Measurements from ENCODE around the gene SETD3. TPM values are rescaled to one million over a fixed set of nuclear protein-coding genes. Genes with fewer than 3 reads are reported as not detected.

SETD3 gene
- total RNA-seq, 1 donor from 2014 or later: 26.4 TPM

DNA sequence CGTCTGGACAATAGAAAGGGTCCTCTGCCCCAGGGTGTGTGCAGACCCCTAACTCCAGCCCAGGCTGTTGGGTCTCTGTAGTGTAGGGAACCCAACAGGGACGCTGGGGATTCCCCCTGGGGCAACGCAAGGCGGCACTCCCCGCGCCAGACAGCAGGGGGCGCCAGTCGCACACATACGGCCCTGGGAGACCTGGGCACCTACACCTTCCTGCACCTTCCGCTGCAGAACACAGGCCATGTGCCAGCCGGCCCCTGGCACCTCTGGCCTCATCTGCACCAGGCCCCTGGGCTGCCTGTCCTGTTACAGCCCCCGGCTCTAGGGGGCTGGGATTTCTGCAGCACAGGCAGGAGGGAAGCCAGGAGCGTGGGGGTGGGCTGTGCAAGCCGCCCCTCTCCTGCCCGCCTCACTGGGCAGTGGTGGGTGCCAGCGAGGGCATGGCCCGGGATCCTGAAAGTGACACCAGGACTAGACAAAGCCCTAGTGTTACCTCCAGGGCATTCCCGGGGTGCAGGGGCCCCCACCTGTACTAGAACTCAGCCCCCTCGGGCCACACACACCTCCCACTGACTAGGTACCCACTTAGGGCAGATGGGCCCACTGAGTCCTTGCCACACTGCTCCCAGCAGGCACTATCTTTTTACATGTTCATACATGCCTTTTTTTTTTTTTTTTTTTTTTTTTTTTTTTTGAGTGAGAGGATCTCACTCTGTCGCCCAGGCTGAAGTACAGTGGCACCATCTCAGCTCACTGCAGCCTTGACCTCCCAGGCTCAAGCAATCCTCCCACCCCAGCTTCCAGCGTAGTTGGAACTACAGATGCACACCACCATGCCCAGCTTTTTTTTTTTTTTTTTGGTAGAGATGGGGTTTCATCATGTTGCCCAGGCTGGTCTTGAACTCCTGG, 38.0 kb upstream of the SETD3 start:
- TF ChIP-seq, protein P1, sequence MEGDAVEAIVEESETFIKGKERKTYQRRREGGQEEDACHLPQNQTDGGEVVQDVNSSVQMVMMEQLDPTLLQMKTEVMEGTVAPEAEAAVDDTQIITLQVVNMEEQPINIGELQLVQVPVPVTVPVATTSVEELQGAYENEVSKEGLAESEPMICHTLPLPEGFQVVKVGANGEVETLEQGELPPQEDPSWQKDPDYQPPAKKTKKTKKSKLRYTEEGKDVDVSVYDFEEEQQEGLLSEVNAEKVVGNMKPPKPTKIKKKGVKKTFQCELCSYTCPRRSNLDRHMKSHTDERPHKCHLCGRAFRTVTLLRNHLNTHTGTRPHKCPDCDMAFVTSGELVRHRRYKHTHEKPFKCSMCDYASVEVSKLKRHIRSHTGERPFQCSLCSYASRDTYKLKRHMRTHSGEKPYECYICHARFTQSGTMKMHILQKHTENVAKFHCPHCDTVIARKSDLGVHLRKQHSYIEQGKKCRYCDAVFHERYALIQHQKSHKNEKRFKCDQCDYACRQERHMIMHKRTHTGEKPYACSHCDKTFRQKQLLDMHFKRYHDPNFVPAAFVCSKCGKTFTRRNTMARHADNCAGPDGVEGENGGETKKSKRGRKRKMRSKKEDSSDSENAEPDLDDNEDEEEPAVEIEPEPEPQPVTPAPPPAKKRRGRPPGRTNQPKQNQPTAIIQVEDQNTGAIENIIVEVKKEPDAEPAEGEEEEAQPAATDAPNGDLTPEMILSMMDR (IDR thresholded peaks at IDR 0.05): peak; percentile 87 to 94 (median 92)
- no peak overlapping the region for H3K27ac ChIP-seq
- DNase-seq (ENCODE audit: low spot score in 2 of 2): peak in 1 of 2 donors; percentile 76
- H3K9me3 ChIP-seq: no peaks in the 10 kb centered on the region
- intact Hi-C loops (cut with DNase I): loop anchor here (1.0 to 5.0 kb wide), 2 partner anchors 111 to 369 kb away; no protein-coding TSS in a partner anchor
- no peaks in the 10 kb centered on the region for H3K27me3 ChIP-seq
- H3K4me1 ChIP-seq: no peaks in the 10 kb centered on the region
- peaks cover 0 to 15% of the 10 kb centered on the region in 2 donors for H3K36me3 ChIP-seq
- H3K4me3 ChIP-seq: no peak overlapping the region

DNA sequence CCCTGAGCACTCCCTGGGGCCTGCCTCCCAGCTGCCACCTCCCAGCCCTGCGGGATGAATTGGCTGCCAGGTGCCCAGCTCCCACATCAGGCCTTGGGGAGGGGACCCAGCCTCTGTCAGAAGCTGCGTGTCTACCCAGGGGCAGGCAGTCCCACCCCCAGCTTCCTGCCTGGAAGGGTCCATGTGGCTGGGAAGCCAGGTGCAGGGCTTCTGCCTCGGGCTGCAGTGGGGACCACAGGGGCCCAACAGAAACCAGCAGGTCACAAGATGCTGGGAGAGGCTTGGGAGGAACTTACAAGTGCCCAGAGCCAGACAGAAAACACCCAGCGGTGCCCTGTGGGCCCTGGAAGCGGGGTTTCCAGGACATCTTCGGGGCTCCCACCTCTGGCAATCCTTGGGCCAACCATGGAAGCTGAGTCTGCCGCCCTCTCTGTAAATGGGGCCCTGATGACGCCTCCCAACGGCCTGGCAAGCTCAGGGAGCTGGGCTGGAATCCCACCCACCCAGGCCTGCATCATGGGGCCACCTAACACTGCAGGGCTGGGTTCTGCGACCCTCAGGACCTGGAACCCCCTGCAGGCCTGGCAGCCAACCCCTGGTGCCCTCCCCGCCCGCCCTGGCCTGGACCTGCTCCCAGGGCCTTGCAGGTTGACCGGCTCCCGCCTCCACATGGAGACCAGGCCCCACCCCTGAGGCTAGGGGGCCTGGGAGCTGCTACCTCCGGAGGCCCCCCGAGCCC, 37.2 kb upstream of the SETD3 start:
- H3K27me3 ChIP-seq: no peaks in the 10 kb centered on the region
- H3K27ac ChIP-seq: no peak overlapping the region
- H3K4me1 ChIP-seq: no peaks in the 10 kb centered on the region
- intact Hi-C loops (cut with DNase I): loop anchor here (1.0 to 5.0 kb wide), 2 partner anchors 111 to 369 kb away; no protein-coding TSS in a partner anchor
- no peaks in the 10 kb centered on the region for H3K9me3 ChIP-seq
- no peak for DNase-seq (ENCODE audit: low spot score in 2 of 2)
- H3K4me3 ChIP-seq: no peak overlapping the region
- peaks cover 0 to 17% of the 10 kb centered on the region in 2 donors for H3K36me3 ChIP-seq
- TF ChIP-seq, protein P1 (IDR thresholded peaks at IDR 0.05): no peak

DNA sequence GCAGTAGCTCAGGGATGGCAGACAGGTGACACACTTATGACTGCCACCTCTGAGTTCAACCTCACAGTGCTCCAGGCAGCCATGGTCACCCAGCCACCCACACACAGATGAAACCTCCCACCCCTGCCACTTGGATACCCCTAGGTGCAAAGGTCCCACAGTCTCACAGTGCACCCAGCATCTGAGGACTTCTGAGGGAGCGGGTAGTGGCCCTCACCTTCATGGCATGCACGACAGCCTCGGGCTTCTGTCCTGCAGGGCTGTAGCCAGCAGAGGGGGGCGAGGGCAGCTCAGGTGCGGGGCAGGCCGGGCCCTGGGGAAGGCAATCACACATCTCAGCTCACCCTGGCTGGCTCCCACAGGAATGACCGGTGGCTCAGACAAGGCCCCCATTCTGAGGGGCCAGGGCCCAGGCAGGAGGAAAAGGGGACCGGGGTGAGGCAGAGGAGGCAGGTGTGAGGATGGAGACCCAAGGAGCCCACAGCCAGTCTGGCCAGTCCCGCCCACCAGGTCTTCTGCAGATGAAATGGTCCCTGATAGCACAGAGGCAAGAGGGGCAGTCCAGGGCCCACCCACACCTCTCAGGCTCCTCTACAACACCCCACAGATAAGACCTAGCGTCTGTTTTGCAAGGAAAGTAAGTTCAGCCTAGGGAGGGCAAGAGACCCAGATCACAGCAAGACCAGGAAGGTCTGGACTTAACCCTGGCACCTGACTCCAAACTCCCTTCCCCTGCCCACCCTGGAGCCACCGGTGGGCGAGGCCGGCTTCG, 36.4 kb upstream of the SETD3 start:
- TF ChIP-seq, protein P1 (IDR thresholded peaks at IDR 0.05): no peak
- Histone ChIP-seq H3K36me3 (peaks cover 0 to 17% of the 10 kb centered on the region in 2 donors), H3K4me3 (no peak overlapping the region), H3K9me3 (no peaks in the 10 kb centered on the region), H3K27ac (no peak overlapping the region), H3K27me3 (no peaks in the 10 kb centered on the region), H3K4me1 (no peaks in the 10 kb centered on the region)
- intact Hi-C loops (cut with DNase I): loop anchor here (5.0 kb wide), 1 partner anchor 370 kb away; no protein-coding TSS in a partner anchor
- no peak for DNase-seq (ENCODE audit: low spot score in 2 of 2)

DNA sequence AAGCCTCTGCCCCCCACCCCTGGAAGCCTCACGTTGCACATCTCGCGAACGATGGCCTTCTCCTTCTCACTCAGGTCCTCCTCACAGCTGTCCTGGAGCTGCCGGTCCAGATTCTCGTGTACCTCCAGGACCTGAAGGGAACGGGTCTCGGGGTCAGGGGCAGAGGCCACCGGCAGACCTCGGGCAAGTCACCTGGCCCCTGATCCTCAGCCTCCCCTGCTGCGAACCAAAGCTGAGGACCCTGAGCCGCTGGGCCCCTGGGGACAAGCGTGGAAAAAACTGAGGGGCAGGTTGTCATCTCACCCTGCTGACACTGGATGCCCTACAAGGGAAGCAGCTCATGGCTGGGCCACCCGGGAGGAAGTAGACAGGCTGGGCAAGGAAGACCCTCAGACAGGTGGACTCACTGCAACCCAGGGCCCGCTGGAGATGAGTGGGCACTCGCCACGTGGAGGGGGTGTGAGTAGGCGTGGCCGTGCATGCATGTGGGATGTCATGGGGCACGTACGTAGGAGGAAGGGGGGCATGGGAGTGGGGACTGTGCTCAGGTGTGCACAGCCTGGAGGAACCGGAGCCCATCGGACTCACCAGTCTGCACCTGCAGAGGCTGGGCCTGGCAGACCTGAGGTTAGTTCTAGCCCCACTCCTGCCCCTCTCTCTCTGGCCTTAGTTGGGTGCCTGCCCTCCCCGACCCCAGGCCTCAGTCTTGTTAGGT, 35.7 kb upstream of the SETD3 start:
- no peak for DNase-seq (ENCODE audit: low spot score in 2 of 2)
- H3K4me1 ChIP-seq: no peaks in the 10 kb centered on the region
- peaks cover 3 to 17% of the 10 kb centered on the region in 2 donors for H3K36me3 ChIP-seq
- no peaks in the 10 kb centered on the region for H3K27me3 ChIP-seq
- intact Hi-C loops (cut with DNase I): loop anchor here (5.0 kb wide), 1 partner anchor 371 kb away; no protein-coding TSS in a partner anchor
- no peak overlapping the region for H3K4me3 ChIP-seq
- TF ChIP-seq, protein P1 (IDR thresholded peaks at IDR 0.05): no peak
- H3K9me3 ChIP-seq: no peaks in the 10 kb centered on the region
- no peak overlapping the region for H3K27ac ChIP-seq

All from ascending aorta (tissue), 2 donors.